ENCODE data around the gene MPPED2.

Gene MPPED2, protein sequence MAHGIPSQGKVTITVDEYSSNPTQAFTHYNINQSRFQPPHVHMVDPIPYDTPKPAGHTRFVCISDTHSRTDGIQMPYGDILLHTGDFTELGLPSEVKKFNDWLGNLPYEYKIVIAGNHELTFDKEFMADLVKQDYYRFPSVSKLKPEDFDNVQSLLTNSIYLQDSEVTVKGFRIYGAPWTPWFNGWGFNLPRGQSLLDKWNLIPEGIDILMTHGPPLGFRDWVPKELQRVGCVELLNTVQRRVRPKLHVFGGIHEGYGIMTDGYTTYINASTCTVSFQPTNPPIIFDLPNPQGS

DNA sequence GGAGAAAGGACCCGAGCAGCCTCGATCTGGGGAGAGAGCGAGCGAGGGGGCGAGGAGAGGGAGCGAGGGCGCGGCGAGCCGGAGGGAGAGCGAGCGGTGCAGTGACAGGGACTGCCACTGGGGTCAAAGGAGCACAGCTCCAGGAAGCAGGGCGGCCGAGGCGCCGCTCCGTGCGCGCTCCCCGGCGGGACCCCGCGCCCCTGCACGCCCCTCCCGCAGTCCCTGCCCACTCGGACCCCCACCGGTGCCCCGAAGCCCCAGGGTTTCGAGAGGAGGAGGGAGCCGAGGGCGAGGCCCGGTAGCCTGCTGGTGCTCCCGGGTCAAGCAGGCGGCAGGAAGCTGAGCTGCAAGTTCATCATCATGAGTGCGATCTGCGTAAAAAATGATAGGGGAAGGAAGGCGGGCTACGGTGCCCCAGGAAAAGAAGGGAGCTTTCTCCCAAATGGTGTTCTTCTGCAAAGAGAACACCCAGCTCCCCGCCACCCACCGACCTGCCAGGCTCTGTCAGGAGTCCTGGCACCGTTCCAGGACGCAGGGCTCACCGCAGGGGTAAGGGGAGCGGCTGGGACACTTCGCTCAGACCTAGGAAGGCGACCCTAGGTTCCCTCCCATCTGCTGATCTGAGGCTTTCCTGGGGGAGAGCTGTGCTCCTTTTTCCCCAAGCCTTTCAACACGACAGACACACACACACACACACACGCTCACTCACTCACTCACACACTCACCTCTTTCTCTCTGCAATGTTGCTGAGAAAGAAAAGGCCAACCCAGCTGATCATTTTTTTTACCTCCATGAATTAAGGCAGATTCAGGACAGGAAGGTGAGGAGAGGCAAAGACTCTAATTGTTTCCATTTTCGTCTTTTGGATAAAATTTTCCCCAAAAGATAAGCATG, at the start of gene MPPED2:
MPPED2 (minus strand) TSS at position 103 of the 894 bp plus-strand sequence. CDS start 5,980 bp downstream, outside the sequence.
- DNase-seq (ENCODE audit: low read depth): no peak

DNA sequence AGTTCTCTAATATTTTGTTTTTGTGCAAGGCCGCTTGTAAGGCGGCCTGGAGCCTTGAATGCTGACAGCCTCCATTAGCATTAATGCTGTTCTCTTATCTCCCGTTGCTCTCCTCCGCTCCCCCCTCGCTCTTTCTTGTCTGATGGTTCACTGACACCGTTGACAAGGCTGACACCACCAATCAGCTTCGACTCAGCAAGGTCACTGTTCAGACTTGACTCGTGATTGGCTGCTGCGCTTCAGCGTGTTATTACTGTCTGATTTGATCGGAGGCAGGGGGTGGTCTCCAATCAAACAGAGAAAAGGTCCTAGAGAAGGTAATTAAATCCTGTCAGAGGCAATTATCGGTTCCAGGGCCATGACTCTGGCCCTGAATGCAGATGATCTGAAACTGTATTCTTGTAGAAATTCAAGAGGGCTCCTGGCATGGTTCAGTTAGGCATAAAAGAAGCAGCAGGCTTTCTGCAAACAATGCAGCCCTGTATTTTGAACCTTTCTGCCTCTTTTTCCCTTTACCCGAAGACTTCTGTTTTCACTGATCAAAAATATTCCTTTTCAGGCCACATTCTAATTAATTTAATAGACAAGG, 49.3 kb upstream of the MPPED2 start:
- no peak for DNase-seq (ENCODE audit: low read depth)

DNA sequence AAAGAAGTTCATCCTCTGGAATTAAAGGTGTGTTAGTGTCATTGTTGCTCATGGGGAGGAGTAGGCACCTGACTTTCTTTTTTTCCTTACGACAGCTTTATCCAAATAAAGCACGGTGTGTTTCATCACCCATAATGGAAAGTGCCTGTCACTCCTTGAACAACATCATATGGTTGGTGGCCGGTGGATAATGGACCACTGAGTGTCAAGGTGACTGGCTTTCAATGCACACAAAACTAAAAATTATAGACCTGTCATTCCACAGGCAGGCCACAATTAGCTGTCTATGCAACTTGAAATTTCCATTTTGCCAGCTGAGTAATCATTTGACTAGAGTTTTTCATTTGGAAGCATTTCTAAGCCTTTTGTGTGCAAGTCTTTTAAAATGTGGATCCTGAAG, 45.0 kb upstream of the MPPED2 start:
- no peak for DNase-seq (ENCODE audit: low read depth)

GRCh38 chr11:30619767-30620166, 33.6 kb upstream of the MPPED2 start:
- DNase-seq (ENCODE audit: low read depth): no peak

- DNase-seq (ENCODE audit: low read depth): no peak
These were observed 31.6 kb upstream of the MPPED2 start for GRCh38 chr11:30617762-30618161.

GRCh38 chr11:30610628-30611027, 24.5 kb upstream of the MPPED2 start:
- DNase-seq (ENCODE audit: low read depth): no peak

DNA sequence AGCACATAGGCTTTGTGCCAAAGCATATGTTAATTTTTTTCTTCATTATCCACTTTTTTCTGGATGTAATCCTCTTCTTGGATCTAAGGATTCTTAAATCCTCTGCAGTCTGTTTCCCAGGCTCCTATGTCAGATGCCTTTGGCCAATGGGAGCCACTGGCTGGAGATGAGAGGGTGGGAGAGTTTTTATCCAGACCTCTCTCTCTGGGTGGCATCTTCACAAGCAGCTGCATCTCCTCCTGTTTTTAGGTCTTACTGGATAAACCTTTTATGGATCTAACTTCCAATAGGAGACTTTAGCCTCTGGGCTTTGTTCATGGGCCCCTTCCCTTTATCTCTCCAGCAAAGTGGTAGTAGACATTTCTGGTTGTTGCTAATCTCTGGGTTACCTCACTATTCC, 22.4 kb upstream of the MPPED2 start:
- DNase-seq (ENCODE audit: low read depth): no peak

DNA sequence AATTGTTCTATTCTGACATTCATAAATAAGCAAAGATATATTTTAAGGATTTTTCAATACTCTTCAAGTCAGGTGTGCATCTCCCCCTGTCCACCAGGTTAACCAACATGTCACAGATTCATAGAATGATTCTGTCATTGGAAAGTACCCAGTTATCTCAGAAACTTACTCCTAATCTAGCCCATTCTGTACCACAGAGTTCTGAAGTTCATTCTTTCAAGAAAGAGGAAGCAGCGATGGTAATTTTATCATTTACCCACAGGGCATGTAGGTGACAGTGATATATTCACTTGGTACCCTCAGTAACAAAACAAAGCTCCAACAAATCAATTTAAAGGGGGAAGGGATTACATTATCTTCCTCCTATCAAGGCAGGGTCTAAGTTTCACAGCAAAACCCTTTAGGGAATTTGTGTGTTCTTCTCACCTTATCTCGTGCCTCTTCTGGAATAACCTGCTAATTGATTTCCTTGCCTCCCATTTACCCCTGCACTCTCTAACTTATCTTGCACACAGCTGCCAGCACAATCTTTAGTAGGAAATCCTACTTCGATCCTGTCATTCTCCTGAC, 19.0 kb upstream of the MPPED2 start:
- no peak for DNase-seq (ENCODE audit: low read depth)

DNA sequence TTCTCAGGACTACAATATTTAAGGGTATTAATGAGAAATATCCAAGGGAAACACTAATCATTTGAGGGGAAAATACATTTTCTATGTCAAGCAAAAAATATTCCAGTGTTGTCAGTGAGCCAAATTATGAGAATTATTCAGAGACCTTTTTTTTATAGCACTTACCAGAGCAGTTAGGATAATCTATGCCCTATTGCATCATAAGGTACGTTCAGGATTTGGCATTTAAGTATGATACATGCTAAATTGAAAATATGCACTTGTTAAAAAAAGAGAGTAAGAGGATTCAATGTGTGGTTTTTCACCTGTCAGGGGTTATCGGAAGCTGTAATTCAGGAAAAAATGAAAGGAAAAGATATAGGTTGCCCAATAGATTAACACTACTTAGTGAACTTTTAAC, 17.2 kb upstream of the MPPED2 start:
- no peak for DNase-seq (ENCODE audit: low read depth)

DNA sequence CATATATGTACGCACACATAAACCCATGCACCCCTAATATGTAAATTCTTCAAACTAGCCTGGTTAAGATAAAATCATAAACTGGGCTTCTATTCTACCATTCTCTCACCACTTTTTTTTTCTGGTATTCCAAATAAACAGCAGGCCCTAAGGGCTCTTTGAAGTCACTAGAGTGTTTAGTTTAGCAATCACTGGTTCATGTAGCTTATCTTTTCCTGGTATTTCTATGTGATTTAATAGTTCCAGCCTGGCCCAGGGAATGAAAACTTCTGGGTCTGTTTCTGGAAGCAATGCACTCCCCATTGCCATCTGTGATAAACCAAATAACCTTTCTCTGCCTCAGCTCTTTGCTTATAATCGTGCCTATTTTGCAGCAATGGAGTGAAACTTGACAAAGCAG, 10.7 kb upstream of the MPPED2 start:
- DNase-seq (ENCODE audit: low read depth): no peak

DNA sequence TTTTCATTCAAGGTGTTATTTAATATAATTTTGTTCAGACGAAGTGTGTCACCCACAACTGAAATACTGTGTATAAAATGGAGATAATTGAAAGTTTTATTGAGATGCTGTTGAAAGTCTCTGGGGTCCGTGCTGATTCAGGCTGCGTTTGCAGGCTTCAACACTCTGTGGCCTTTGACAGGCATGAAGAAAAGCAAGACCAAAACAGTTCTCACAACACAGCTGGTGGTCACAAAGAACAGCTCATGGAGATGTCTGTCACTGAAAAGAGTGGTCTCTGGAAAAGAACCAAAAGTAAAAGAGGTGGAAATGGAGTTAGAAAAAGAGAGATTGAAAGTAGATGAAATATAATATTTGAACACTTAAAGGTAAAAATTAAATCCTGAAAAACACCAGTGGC, 9.8 kb upstream of the MPPED2 start:
- no peak for DNase-seq (ENCODE audit: low read depth)

DNA sequence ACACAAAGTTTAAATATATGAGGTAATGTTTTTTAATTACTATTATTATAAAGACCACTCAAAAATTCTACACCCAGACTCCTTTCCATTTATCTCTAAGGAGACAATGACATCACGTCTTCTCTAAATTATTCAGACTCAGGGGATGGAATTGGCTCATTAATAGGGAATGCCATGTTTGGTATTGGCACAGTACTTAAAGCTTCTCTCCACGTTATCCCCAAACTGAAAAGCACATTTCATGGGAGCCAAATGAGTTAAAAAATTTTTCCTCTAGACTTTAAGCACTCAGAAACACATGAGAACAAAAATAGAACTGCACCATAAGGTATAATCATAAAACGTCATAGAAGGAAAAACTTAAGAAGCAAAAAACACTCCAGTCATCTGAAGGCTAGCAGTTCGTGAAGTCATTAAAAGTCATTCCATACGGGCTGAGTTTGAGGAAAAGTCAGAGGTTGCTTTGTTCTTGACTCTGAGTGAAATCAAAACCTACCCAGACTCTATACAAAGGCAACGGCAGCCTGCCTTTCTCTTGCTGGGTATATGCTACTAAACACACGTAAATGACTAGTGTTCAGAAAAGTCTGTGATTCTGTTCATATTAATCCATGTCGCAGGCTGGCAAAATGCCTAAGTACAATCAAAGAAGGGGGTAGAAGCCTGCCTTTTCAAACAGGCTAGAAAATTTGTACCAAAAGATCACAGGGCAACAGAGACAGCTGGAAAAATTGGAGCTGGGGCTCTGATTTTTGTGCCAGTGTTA, 8.7 kb upstream of the MPPED2 start:
- DNase-seq (ENCODE audit: low read depth): no peak

DNA sequence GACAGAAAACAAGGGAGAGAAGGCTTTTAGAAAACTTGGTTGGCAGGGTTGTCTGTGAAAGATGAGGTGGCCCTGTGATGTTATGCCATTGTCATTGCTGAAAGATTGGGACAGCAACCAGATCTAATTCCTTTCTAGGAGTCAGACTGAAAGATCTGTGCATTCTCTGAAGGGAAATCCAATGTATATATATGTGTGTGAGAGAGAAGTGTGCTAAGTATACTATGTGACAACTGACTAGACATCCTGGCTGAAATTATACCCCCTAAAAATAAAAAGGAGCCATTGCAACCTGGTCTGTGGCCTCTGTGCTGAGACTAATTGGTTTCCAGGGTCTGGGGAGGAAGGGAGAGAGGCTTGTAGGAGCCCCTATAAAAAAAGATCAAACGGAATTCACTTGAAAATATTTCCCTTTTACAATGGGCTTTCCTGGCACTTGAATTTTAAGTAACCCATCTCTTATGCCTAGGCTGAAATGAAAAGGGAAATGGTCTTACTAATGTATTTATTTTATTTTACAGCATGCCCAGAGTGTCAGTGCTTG, 1.2 kb upstream of the MPPED2 start:
- no peak for DNase-seq (ENCODE audit: low read depth)

DNA sequence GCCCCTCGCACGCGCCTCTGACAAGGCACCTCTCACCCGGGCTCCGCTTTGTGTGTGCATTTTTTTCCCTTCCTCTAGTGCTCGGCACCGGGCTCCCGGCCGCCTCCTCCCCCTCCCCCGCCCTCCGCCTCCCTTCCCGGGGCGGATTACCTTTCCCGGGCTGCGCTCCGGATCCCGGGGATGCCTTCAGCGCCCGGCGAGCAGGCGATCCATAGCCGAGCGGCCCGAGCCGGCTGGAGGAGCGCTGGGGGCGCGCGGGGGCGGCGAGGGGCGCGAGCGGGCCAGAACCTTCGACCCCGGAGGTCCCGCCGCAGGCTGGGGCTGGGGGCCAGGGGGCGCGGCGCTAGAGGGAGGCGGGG, 282 bp downstream of the MPPED2 start:
- DNase-seq (ENCODE audit: low read depth): no peak

- DNase-seq (ENCODE audit: low read depth): no peak
These were observed 845 bp downstream of the MPPED2 start for GRCh38 chr11:30585125-30585891.

DNA sequence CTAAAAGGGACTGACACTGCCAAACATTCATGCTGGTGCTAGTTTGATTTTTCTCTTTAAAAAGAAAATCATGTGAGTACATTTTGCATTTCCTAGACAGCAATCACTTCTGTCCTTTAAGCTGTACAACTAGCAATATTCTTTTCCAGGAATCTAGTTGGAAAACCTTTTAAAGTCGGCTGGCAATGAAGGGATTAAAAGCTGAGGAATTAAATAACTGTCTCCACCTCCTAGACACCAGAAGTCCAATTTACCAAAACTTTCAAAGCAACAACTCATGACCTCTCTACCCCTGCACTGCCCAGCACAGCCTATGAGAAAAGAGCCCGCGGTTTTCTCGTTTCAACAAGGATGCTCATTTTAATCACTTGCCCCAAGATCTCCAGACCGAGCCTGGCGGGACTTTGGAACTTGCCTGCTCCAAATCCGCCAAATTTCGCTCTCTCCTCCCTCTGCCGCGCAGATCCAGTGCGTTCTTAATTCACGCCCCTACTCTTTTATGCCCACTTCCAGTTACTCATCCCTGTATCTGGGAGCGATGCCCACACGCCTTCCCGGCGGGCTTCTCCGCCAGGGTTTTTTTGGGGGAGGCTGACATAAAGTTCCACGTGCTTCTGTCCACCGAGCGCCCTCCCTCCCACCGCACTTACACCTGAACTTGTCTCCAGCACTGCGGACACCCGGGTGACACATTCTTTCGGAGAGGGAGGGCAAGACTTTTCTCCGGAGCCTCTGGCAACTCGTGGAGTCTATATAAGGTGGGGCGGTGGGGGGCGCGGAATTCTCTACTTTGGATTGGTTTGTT, 2.5 kb downstream of the MPPED2 start:
- no peak for DNase-seq (ENCODE audit: low read depth)

DNA sequence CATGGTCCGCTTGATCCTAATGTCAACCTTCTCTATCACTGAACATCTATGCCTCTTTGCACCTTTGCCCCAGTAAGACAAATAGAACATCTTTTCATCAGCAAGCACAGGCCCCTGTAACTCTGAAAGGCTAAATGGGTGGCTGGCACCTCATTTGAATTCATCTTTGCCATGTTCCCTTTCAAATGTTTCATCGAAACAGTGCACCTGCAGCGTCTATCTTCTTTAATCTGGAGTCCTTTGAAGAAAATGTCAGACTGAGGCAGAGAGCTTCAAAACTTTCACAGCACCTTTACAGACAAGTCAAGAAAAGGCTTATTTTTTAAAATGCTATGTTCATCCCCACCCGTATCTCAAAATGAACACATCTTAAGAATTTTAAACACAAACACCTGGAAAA, 3.4 kb downstream of the MPPED2 start:
- DNase-seq (ENCODE audit: low read depth): no peak

DNA sequence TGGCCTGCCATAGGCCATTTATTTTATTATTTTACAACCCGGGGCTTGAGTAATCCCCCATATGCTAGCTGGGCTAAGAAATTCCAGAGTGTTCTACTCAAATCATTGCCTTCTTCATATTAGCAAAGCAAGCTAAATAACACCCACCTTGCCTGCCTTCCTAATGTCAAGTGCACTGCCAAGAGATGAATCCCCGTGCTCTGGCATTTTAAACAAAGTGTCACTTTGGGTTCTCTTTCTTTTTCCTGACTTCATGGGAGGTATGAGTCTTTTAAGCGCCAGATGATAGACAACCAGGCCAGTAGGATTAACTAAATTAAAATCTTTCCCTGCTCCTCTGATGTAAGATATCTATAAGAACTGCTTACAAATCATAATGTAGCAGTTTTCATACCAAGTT, 4.5 kb downstream of the MPPED2 start:
- DNase-seq (ENCODE audit: low read depth): no peak

GRCh38 chr11:30580573-30580972, 5.6 kb downstream of the MPPED2 start:
- DNase-seq (ENCODE audit: low read depth): no peak

Data from stimulated activated CD8-positive, alpha-beta memory T cell treated with anti-CD3 and anti-CD28 coated beads, Interleukin-15, amount 100 ng/mL, for 24 hours (primary cell).